ENCODE data around the gene TMEM80.

TMEM80 gene

DNA sequence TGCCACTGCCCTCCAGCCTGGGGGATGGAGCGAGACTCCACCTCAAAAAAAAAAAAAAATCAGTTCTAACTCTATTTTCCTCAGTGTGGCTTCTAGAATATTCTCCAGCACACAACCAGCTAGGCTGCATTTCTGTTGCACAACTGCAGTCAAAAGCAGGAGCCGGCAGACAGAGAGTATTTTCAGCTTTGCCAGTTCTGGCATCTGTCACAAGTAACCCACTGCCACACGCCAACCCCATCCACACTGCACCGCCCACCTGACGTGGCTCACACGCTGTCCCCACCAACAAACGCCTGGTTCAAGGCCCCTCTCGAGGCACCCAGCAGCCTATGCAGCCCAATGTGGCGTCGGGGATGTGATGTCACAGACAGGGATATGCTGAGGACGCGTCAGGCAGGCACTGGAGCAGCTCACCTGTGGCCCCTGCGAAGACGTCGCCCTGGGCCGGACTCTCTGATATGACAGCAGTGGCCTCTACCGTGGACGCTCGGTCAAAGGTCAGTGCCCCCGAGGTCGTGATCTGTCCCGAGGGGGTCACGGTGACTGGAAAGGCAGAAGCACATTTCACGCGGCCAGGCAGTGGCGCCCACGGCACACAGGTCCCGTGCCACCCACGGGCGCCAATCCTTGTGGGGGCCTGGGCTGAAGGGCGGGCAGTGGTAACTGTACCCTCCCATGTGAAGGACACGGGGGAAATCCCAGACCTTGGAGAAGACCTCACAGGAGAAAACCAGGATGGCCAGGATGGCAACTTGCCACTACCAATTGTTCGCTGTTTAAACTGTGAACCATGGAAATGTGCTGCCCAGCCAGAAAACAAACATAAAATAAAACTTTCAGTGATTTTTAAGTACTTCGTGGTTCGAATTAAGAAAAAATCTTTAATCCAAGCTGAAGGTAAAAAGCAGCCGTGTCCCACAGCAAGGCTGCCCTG is 16.1 kb upstream of the TMEM80 start:
- TF ChIP-seq, protein P1, sequence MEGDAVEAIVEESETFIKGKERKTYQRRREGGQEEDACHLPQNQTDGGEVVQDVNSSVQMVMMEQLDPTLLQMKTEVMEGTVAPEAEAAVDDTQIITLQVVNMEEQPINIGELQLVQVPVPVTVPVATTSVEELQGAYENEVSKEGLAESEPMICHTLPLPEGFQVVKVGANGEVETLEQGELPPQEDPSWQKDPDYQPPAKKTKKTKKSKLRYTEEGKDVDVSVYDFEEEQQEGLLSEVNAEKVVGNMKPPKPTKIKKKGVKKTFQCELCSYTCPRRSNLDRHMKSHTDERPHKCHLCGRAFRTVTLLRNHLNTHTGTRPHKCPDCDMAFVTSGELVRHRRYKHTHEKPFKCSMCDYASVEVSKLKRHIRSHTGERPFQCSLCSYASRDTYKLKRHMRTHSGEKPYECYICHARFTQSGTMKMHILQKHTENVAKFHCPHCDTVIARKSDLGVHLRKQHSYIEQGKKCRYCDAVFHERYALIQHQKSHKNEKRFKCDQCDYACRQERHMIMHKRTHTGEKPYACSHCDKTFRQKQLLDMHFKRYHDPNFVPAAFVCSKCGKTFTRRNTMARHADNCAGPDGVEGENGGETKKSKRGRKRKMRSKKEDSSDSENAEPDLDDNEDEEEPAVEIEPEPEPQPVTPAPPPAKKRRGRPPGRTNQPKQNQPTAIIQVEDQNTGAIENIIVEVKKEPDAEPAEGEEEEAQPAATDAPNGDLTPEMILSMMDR (IDR thresholded peaks at IDR 0.05; ENCODE audit: borderline replicate concordance, control extremely low read depth, extremely low read depth, insufficient read depth, missing control alignments): no peak
- in situ Hi-C loops (cut with MboI; ENCODE audit: low sequenced_read_pairs, unreplicated experiment): no loop called here
- no peak for DNase-seq (ENCODE audit: low spot score)

DNA sequence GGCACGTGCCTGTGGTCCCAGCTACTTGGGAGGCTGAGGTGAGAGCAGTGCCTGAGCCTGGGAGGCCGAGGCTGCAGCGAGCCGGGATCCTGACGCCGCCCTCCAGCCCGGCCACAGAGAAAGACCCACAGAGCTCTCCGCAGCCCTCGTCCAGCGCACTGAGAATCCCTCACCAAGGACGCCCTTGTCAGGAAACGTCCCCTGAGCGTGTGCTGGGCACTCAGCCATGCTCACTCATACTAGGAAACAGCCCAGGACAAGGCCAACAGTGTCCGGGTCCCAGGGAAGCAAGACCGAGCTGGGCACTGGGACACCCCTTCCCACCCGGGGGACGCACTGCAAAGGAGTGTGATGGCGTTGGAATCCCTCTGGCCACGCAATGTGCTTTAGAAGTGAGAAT is 15.1 kb upstream of the TMEM80 start:
- DNase-seq (ENCODE audit: low spot score): no peak
- in situ Hi-C loops (cut with MboI; ENCODE audit: low sequenced_read_pairs, unreplicated experiment): no loop called here
- TF ChIP-seq, protein P1 (IDR thresholded peaks at IDR 0.05; ENCODE audit: borderline replicate concordance, control extremely low read depth, extremely low read depth, insufficient read depth, missing control alignments): no peak

DNA sequence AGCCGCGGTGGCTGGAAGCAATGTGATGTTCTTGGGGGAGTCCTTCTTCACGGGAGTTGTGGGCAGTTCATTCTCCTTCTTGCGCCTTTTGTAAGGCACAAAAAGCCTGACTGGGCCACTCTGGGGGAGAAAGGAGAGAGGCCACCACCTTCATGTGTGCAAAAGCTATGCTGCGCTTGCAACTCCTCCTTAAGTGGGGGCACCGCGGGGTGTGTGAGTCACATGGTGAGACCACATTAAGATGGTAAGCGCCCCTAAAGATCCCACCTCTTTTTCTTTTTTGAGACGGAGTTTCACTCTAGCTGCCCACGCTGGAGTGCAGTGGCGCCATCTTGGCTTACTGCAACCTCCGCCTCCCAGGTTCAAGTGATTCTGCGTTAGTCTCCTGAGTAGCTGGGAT is 14.6 kb upstream of the TMEM80 start:
- TF ChIP-seq, protein P1 (IDR thresholded peaks at IDR 0.05; ENCODE audit: borderline replicate concordance, control extremely low read depth, extremely low read depth, insufficient read depth, missing control alignments): no peak
- in situ Hi-C loops (cut with MboI; ENCODE audit: low sequenced_read_pairs, unreplicated experiment): no loop called here
- DNase-seq (ENCODE audit: low spot score): no peak

DNA sequence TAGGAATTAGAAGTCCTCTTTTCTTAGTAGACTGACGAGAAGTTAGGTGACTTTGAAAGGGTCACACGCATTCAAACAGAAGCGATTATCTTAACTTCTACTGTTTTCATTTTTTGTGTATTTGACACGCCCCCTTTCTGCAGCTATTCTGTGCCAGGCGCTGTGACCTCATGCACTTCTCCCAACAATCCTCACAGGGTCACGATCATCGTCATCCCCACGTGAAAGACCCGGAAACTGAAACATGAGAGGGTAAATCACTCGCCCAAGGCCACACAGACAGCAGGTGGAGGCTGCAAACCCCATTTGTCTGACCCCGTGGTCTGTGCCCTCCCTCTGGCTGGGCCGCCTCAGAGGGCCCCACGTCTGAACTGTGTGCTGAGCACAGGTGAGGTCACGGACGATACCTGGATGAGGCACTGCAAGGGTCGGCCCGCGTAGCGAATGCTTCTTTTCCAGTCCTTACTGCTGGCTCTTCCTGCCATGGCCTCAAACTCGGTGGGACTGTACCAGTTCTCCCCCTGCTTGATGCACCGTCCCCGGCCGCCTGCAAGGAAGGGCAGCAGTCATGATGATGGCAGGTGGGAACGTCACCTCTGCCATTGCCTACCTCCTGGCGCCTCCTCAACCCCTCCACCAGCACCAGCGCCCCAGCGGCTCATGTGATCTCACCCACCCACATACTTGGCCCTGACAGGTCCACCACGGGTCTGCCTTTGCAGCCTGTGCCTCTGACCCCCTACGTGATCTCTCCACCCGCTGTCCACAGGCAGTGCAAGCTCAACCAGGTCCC is 9.0 kb upstream of the TMEM80 start:
- no peak for DNase-seq (ENCODE audit: low spot score)
- in situ Hi-C loops (cut with MboI; ENCODE audit: low sequenced_read_pairs, unreplicated experiment): no loop called here
- TF ChIP-seq, protein P1 (IDR thresholded peaks at IDR 0.05; ENCODE audit: borderline replicate concordance, control extremely low read depth, extremely low read depth, insufficient read depth, missing control alignments): no peak

DNA sequence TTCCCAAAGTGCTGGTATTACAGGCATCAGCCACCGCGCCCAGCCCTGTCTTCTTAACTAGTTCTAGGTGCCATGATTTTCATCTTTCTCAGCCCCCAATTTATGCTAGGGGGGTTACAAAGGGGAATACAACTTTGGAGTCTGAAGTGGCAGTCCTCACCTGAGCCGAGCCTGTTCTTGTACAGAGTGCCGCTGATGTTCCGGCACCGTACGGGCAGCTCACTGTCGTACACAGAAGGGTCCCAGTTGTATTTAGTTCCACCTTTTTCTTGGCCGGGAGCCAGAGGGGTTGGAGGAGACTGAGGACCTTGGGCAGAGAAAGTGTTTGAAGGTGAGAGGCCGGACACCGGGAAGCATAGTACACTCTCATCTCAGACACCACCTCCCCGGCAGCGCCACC is 7.9 kb upstream of the TMEM80 start:
- TF ChIP-seq, protein P1 (IDR thresholded peaks at IDR 0.05; ENCODE audit: borderline replicate concordance, control extremely low read depth, extremely low read depth, insufficient read depth, missing control alignments): no peak
- DNase-seq (ENCODE audit: low spot score): no peak
- in situ Hi-C loops (cut with MboI; ENCODE audit: low sequenced_read_pairs, unreplicated experiment): no loop called here

DNA sequence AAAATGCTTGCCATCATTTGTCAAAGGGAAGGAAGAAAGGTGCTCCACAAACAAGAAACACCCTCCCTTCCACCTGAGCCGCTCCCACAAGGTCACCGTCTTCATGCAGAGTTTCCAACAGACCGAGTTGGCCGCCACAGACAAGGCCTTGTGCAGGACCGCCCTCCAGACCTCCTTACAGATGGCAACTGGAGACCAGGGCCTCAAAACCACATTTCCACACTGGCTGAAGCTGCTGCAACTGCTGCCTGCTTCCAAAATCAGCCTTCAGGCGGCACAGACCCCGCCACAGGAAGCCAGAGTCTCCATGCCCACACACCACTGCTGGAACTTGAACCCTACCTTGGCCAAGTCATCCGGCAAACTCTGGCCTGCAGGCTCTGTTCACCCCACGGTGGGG is 6.9 kb upstream of the TMEM80 start:
- in situ Hi-C loops (cut with MboI; ENCODE audit: low sequenced_read_pairs, unreplicated experiment): no loop called here
- DNase-seq (ENCODE audit: low spot score): no peak
- TF ChIP-seq, protein P1 (IDR thresholded peaks at IDR 0.05; ENCODE audit: borderline replicate concordance, control extremely low read depth, extremely low read depth, insufficient read depth, missing control alignments): no peak

Data from GM13976 (cell line).